HG02623 (cell line): ENCODE measurements around the gene TBCCD1.

Experiments
- ATAC-seq: cut with Tn5 transposase; IDR thresholded peaks from one replicate; pipeline ENCODE4 v1.9.1; 2021; ENCODE audit warnings: moderate library complexity; ENCODE audit not compliant: unreplicated experiment

The TBCCD1 gene

GRCh38 chr3:186567072-186567921, at the start of gene TBCCD1:
Gene TBCCD1, minus strand, starts transcription at chr3:186567339. Its CDS starts 3,010 bp downstream, at chr3:186564329.
- peak; percentile 37 for ATAC-seq

GRCh38 chr3:186616299-186616617, 49.1 kb upstream of the TBCCD1 start:
- ATAC-seq = no peak

- no peak for ATAC-seq
Observed at GRCh38 chr3:186614597-186615483, 47.7 kb upstream of the TBCCD1 start.

GRCh38 chr3:186614266-186614596, 47.1 kb upstream of the TBCCD1 start:
- ATAC-seq = no peak

GRCh38 chr3:186613637-186614265, 46.6 kb upstream of the TBCCD1 start:
- ATAC-seq = no peak

GRCh38 chr3:186612721-186613636, 45.8 kb upstream of the TBCCD1 start, which contains the start of gene AHSG:
Gene AHSG, plus strand, starts transcription at chr3:186613060. Its CDS starts 82 bp downstream, at chr3:186613142.
- ATAC-seq = no peak

GRCh38 chr3:186612065-186612464, 44.9 kb upstream of the TBCCD1 start:
- ATAC-seq = no peak

- ATAC-seq = no peak
Observed at GRCh38 chr3:186609247-186609868, 42.2 kb upstream of the TBCCD1 start.

- no peak for ATAC-seq
Observed at GRCh38 chr3:186608624-186609215, 41.6 kb upstream of the TBCCD1 start.

GRCh38 chr3:186605561-186606545, 38.7 kb upstream of the TBCCD1 start:
- no peak for ATAC-seq

GRCh38 chr3:186605078-186605477, 37.9 kb upstream of the TBCCD1 start:
- ATAC-seq = no peak

- ATAC-seq = no peak
Observed at GRCh38 chr3:186603159-186603558, 36.0 kb upstream of the TBCCD1 start.

- no peak for ATAC-seq
Observed at GRCh38 chr3:186600896-186601295, 33.8 kb upstream of the TBCCD1 start.

GRCh38 chr3:186599785-186600166, 32.6 kb upstream of the TBCCD1 start:
- no peak for ATAC-seq

- ATAC-seq = no peak
Observed at GRCh38 chr3:186599142-186599784, 32.1 kb upstream of the TBCCD1 start.

- ATAC-seq = no peak
Observed at GRCh38 chr3:186598794-186599141, 31.6 kb upstream of the TBCCD1 start.

- no peak for ATAC-seq
Observed at GRCh38 chr3:186598108-186598784, 31.1 kb upstream of the TBCCD1 start.
